Medulla oblongata (tissue), 1 donor: ENCODE measurements around the gene KCNG1.

Experiments
- DNase-seq: peaks from one replicate; pipeline ENCODE4 v3.0.0-alpha.2; 2015; ENCODE audit errors: extremely low spot score

The KCNG1 gene

DNA sequence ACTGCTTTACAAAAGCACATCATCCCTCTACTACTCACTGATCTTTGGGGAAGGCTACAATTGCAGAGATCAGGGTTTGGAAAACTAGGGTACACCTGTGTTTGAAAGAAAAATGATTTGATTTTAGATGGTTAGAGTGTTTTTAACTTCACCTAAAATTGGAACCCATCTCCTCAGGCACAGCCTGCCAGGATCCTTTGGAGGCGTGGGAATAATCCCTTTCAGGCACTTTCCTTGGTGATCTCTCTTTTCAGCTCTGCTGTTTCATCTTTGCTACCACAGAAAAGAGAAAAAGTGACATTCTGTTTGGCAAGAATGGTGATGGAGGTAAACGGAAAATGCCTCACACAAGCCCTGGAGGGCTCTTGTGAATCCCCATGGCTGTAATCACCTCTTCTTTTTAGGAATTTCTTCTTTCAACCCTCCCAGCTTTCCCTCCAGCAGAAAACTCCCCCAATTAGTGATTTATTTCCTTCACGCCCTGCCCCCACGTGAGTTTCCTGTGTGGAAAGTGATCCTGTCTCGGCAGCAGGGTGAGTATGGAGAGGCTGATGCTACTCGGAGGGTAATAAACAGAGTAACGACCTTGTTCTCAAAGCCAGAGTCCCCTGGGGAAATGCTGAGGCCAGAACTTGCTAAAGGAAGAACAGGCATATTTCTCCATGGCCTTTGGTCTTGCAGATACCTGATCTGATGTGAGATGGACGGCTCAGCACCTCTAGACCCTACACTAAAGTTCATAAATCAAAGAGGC, 9.2 kb downstream of the KCNG1 start:
- DNase-seq = no peak

DNA sequence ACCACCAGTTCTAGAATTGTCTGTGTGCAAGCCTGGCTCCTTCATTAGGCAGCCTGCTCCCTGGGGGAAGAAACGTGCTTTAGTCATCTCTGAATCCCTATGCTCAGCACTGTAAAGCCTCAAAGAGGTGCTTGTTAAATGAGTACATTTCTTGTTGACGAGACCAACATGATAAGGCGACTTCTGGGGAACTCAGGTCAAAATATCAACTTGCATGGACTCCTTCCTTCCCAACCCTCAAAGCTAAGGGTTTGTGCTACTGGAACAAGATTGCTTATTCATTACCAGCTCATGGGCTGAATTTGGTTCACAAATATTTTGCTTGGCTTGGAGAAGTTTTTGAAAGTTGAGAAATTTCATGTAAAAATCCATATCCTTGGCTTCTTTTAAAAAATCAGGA, 10.6 kb downstream of the KCNG1 start:
- no peak for DNase-seq

DNA sequence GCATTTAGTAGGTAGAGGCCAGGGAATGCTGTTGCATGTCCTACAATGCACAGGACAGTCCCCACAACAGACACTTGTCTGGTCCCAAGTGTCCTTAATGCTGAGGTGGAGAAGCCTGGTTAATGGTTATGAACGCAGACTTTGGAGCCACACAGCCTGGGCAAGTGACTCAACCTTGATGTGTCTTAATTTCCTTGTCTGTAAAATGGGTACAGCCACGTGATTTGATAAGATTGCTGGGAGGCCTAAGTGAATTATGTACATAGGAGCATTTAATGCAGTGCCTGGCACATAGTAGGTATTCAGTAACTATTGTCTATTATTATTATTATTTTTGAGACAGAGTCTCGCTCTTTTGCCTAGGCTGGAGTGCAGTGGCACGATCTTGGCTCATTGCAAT, 11.4 kb downstream of the KCNG1 start:
- no peak for DNase-seq

DNA sequence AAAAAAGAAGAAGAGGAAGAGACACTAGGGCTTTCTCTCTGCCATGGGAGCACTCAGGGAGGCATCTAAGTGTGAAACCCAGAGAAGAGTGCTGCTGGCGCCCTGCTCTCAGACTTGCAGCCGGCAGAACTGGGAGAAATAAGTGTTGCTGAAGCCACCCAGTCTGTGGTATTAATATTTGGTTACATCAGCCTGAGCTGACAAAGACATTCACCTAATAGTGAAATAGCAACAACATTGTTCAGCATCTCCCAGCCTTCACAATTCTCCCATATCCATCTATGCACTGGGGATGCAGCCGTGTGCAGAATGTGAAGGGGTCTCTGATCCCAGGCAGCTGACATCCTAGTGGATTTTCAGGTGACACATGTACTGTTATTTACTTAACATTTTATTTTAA, 12.0 kb downstream of the KCNG1 start:
- no peak for DNase-seq

DNA sequence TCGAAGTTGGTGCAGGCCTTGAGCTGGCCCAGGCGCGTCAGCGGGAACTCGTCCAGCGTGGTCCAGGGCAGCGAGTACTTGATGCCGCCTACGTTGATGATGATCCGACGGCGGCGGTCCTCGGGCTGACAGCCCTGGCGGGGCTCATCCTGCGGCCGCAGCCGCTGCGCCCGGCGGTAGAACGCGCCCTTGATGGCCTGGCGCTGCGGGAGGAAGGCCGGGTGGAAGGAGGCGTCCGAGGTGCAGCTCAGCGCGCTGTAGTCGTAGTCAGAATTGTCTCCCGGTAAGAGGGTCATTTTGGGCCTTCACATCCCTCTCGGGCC, 12.9 kb downstream of the KCNG1 start:
- DNase-seq = no peak

DNA sequence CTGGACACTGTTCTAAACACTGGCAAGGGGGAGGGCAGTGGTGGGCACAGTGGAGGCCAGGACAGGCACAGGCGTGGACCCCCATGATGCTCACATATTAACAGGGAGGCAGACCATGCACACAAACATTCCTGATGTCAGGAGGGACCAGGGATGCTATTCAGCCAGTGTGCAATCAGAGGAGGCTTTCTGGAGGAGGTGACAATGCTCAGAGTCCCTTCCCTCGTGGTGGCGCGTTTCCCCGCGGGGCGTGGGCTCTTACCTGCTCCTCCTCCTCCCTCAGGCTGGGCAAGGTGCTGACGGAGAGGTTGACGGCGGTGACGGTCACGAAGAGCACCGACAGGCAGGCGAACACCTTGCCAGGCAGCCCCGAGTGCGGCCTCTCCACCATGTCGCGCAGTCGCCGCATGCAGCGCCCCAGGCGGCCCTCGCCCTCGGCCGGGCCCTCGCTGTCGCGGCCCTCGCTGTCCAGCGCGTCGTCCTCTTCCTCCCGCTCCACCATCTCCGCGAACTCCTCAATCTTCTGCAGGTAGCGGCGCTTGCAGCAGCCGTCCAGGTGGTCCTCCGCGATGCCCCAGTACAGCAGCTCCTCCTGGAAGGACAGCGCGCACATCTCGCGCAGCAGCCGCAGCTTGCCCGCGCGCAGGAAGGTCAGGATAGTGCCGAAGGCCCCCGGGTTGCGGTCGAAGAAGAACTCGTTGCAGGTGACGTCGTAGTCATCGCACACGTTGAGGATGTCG, 13.4 kb downstream of the KCNG1 start:
- DNase-seq = no peak

DNA sequence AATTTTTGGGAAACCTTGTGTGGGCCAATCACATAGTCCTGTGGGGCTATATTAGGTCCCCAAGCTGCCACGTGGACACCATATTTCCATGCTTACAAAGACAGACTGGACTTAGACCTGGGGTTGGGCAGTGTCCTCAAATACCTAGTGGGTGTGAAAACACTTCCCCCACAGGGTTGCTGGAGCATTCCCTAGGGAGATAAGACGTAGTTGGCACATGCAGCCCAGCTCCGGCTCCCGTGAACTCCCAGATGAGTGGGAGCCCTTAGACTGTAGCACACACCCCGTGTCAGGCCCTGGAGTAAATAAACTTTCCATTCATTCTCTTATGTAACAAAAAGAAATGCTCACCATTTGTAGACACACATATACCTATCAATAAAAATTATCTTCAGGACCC, 14.2 kb downstream of the KCNG1 start:
- no peak for DNase-seq

DNA sequence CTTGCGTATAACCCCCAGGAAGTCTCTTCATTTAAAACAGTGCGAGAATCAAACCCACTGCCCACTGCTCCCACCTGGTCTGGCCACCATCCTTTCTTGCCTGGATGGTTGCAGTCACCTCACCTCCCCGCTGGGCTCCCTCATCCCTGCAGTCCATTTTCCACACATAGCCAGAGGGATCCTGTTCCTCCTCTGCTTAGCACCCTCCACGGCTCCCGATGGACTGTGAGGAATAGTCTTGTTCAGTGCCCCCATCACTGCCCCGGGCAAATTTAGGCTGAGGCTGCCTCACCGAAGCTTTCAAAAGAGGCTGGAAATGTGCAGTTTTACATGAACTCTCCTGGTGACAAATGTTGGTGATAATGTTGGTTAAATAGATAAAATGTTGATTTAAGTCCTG, 17.7 kb downstream of the KCNG1 start:
- no peak for DNase-seq

DNA sequence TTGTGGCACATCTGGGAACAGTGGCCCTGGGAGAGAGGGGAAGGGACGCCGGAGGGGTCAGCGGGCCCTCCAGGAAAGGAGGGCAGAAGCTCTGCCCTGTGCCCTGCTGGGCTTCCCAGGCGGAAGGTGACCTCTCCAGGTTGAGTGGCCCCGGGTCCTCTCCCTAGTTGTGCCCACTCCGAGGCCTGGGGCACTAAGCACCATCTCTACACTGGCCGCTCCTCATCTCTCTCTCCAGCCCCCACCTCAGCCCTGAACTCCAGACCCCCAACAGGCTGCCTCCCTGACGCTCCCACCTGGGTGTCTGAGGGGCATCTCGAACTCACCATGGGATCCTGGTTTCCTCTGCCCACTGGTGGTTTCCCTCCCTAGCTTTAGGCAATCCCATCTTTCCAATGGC, 18.1 kb downstream of the KCNG1 start:
- DNase-seq = no peak

DNA sequence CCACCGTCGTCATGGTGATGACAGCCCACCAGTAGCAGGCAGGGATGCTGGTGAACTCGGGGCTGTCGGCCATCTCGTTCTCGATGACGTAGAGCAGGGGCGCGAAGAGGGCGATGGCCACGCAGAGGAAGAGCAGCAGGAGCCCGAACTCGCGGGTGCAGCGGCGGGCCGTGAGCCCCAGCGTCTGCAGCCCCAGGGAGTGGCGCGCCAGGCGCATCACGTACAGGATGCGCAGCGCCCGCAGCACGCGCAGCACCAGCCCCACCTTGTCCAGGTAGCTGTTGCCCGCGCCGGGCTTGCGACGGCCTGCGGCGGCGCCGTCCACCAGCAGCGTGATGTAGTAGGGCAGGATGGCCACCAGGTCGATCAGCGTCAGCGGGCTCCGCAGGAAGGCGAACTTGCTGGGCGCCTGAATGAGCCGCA, 18.6 kb downstream of the KCNG1 start:
- no peak for DNase-seq

DNA sequence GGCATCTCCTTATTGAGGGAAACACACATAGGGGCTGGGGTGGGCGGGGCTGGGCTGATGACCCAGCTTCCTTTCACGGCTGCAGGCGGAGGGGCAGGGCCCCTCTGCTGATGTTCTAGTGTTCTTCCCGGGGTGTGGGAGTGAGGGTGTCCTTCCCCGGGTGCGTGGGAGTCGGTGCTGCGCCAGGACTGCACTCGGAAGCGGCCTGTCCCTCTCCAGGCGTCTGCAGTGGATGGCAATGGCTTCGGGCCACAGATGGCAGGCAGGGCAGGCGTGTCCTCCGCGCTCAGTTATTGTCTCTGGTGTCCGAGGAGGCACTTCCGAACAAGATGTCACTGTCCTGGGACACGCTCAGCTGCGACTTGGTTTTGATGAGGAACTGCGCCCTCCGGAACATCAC, 19.2 kb downstream of the KCNG1 start:
- DNase-seq = no peak

DNA sequence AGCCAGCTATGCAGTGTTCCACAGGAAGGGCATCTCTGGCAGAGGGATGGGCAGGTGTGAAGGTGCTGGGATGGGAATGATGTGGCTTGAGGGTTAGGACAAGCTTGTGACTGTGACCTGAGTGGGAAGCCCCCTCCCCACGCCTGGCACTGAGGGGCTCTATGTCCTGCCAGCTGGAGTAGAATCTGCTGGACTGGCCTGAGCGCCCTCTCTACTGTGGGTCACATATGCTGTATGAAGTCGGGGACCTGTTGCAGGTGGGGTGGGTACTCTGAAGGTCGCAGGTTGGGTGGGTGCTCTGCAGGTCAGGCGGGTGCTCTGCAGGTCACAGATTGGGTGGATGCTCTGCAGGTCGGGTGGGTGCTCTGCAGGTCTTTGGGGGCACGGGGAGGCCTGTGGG, 20.3 kb downstream of the KCNG1 start:
- no peak for DNase-seq

DNA sequence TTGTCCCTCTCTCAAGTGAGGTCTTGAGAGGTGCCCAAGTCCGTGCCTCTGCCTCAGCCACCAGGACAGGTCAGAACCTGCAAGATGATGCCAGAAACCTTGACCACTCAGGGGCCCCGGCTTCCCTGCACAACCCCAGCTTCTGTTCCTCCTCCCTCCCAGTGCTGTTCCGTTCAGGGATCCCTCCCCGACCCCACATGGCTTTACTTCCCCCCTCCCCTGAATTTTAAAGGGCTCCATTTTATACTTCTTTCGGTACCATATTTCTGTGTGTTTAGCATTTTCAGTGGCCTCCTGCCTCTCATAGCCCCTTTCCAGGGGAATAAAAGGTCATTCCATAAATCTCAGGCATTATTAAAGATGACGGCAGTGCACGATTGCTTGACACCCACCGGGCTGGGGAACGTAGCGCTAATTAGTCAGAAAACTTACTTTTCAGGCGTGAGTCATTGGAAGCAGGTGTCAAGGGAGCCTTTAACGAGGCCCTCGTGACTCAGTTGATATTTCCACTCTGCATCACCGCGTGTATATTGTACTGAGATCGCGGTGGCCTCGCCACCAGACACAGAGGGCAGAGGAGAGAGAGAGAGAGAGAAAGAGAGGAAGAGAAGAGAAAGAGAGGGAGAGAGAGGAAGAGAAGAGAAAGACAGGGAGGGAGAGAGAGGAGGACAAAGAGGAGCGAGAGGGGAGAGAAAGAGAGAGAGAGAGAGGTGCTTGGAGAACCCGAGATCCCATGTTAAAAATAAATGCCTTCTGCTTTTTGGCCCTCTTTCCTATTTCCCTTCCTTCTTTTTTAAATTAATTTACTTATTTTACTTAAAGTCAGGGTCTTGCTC, 21.3 kb downstream of the KCNG1 start:
- DNase-seq = no peak

DNA sequence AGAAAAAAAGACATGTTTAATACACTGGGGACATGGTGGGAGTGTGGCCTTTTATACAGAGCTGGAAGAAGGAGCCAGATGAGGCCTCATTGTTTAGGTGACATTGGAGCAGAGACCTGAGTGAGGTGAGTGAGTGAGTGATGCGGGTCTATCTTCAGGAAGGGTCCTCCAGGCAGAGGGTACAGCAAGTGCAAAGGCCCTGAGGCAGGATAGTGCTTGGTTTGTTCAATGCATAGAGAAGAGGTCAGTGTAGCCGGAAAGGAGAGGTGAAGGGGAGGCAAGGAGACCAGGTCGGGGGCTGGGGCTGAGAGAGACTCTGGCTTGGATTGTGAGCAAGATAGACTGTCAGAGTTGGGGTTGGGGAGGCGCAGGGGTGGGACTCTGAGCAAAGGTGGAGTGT, 23.6 kb downstream of the KCNG1 start:
- DNase-seq = no peak

DNA sequence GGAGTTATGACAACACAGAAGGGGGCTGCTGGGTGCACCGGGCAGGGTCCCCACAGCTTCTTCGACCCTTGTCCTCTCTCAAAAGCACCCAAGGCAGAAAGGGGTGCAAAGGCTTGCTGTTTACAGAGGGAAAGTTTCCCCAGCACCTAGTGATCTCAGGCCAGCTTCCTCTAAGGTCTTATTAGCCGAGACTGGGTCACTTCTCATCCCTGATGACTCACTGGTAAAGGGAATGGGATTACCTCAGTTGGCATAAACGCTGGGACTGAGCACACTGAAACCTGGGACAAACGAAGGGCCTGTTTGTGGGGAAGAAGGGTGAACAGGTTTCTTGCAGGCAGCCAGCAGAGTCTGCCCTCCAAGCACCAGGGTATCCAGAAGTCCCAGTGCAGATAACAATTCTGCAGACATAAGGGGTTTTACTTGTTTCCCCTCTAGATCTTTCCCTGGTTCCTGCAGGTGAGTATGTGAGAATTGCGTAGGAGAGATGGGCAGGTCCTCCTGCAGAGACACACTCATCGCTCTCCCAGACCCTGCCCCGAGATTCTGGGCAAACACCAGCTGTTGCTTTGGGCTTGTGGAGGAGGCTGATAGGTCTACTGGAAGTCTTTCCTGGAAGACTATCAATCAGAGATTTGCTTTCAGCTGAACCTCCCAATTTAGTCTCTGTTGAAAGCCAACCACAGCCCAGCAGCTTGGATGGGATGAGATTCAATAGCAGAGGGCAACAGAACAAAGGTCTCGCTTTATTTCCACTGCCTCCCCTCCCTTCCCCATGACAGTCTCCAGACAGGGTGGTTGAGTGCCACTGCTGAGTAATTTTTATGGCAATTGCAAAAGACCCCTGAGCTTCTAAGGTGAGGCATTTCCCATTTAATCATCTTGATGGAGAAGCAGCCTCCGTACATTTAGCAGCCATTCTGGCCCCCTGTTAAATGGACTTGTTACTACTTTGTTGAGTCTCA, 25.7 kb downstream of the KCNG1 start:
- no peak for DNase-seq

DNA sequence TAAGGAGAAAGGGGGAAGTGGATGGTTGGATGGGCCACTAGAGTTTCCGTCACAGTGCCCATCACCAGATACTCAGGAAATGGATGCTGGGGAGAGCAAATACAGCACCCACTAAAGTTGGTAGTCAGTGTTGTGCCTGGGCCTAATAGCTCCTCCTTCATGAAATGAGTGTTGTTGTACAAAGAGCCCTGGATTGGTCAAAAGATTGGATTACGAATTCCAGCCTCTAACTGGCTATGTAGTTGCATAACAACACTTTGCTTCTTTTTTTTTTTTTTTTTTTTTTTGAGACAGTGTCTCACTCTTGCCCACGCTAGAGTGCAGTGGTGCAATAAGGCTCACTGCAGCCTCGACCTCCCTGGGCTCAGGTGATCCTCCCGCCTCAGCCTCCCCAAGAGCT, 27.4 kb downstream of the KCNG1 start:
- no peak for DNase-seq

DNA sequence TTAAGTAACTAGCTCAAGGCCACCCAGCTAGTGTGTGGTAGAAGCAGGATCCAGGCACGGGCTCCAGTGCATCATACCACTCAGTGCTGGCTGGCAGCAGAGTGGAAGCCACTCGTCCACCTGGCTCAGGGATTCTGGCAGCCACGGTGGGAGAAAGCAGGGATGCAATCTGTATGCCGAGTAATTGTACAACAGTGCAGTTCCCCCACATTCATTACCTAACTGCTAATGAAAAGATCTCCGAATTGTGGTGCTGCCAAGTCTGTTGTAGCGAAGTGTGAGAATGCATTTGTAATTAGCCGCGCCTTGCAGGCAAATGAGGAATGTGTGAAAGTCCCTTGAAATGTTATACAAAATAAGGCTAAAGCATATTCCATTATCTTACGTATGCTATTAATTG, 29.0 kb downstream of the KCNG1 start:
- no peak for DNase-seq

DNA sequence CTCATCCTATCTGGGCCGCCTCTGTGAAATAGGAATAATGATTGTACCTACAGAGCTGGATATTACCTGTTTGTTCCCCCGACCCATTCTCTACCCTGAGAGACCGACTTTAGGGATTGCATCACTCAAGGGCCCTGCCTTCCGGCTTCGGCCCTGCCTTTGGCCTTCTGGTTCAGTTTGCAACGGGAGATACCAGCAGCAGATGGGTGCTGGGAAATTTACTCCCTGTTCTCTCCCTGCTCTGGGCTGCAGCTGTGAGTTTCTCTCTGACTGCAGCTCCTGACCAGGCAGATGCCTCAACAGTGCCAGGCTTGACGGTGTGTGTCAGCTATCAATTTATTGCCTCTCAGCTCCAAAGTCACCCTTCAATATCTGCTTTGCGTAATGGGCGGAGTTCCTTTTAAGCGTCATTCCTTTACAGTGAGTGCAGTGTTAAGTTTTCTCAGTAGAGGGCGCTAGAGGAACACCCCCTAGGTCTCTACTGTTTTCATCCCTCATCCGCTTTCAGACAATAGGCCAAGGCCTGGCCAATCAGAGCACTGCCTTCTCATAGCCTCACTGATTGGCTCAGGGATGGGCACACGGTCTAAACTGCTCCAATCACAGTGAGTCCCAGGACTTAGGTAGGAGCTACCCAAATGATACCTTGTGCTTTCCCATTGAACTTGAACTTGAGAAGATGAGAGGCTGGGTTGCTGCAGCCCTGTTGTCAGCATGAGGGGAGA, 30.0 kb downstream of the KCNG1 start:
- peak; percentile 12 for DNase-seq

DNA sequence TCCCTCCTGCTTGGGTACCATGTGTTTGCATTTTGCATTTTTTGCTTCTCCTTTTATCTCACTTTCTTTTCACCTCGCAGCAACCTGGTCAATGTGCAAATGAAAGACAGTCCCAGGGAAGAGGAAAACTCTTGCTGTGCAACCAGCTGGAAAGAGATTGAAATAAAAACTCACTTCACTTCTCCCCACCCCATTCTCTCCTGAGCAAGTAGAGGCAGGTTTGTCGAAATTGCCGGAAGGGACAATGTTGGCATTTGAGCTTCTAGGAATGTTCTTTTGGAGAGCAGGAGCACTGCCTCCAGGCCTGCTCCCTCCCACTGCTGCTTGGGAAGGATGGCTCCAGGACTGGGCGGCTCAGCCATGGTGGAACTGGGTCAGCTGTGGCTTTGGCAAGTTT, 30.6 kb downstream of the KCNG1 start:
- DNase-seq = no peak

DNA sequence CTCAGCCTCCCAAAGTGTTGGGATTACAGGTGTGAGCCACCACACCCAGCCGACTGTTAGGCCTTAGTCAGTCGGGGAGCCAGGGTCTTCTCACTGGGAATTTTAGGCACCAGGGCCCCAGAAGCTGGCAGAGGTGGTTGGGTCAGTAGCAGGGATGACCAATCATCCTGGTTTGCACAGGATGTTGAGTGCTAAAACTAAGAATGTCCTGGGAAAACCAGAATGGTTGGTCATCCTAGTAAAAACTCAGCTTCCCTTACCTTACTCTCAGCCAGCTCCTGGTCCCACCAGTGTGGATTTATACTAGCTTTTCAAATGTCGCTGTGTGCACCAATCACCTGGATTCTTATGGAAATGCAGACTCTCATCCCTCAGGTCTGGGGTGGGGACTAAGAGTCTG, 31.8 kb downstream of the KCNG1 start:
- no peak for DNase-seq
